Lung (tissue), 12 donors: ENCODE measurements around the gene AIFM3. TPM values are rescaled to one million over a fixed set of nuclear protein-coding genes. Genes with fewer than 3 reads are reported as not detected.
A peak's percentile ranks its signal among the peaks of the same experiment; 100 is the strongest.

Experiments
- ATAC-seq: fragments of 200-7000 bp; cut with Tn5 transposase; one replicate; pipeline ENCODE4 v1.9.1; 2020; ENCODE audit warnings: moderate number of reproducible peaks; ENCODE audit not compliant: insufficient read depth, low FRiP score
- DNase-seq, 3 donors: peaks; one replicate each; pipeline ENCODE4 v3.0.0-alpha.2; 2013 to 2017
- H3K27ac ChIP-seq, 2 donors: one replicate each; pipeline ENCODE4 v1.5.1; 2013; ENCODE audit warnings: mild to moderate bottlenecking in 2 of 2, moderate library complexity in 2 of 2, control low read depth in 1 of 2, inconsistent platforms in 1 of 2, low read depth in 1 of 2, low read length in 1 of 2
- H3K27me3 ChIP-seq, 3 donors: one replicate each; pipeline ENCODE4 v1.5.1; 2013; ENCODE audit warnings: low read length in 2 of 3; ENCODE audit not compliant: control insufficient read depth in 3 of 3, insufficient read depth in 3 of 3
- H3K36me3 ChIP-seq, 4 donors: one replicate each; pipeline ENCODE4 v1.5.1; 2013; ENCODE audit warnings: low read length in 4 of 4, mild to moderate bottlenecking in 1 of 4, moderate library complexity in 1 of 4; ENCODE audit not compliant: control insufficient read depth in 4 of 4, insufficient read depth in 4 of 4
- H3K4me1 ChIP-seq, 5 donors: one replicate each; pipeline ENCODE4 v1.5.1; 2013; ENCODE audit warnings: low read length in 5 of 5, mild to moderate bottlenecking in 2 of 5, moderate library complexity in 1 of 5; ENCODE audit not compliant: control insufficient read depth in 5 of 5, insufficient read depth in 5 of 5
- H3K4me3 ChIP-seq: one replicate; pipeline ENCODE4 v1.5.1; 2013; ENCODE audit warnings: mild to moderate bottlenecking, control low read depth, moderate library complexity
- H3K9ac ChIP-seq, 2 donors: one replicate each; pipeline ENCODE4 v1.5.1; 2013; ENCODE audit warnings: low read length in 2 of 2, control low read depth in 1 of 2; ENCODE audit not compliant: insufficient read depth in 1 of 2
- H3K9me3 ChIP-seq, 4 donors: one replicate each; pipeline ENCODE4 v1.5.1; 2013; ENCODE audit warnings: low read length in 3 of 4, mild to moderate bottlenecking in 1 of 4, moderate library complexity in 1 of 4; ENCODE audit not compliant: control insufficient read depth in 4 of 4, insufficient read depth in 3 of 4
- WGBS, 2 donors: extraction: QIAGEN DNeasy Blood & Tissue Kit; methylation state at CpG; one replicate each; pipeline ENCODE4 v1.1.7; 2013; 5-methylcytosine and 5-hydroxymethylcytosine counted together
- polyA plus RNA-seq, 2 donors: library from polyadenylated mRNA; stranded (reverse); fragments of 200-250 nt; gene quantifications; one replicate each; pipeline ENCODE4 v1.2.1, GENCODE V29; 2013
- total RNA-seq, 2 donors: library from RNA; depleted of rRNA in 1 of 2; stranded (reverse); fragments of >200 nt in 1 of 2; gene quantifications; one replicate each; pipeline ENCODE4 v1.2.1, GENCODE V29; 2014 to 2021
- TF ChIP-seq, protein P1 (sequence below): IDR thresholded peaks from 2 replicates; pipeline ENCODE4 v1.5.1; 2012; ENCODE audit warnings: mild to moderate bottlenecking; ENCODE audit errors: control extremely low read depth, extremely low read depth
- donor health status: control.
- donor health status: control.
- donor health status: Bipolar disorder and iron deficiency.
- donor health status: healthy.
- donor health status: DM: yes; HTN: yes; CAD: no.

The AIFM3 gene
- total and polyA plus RNA-seq, 4 donors = 0.48 to 7.5 (median 4.8) TPM

GRCh38 chr22:20972933-20973577, 6.0 kb downstream of the AIFM3 start:
- TF ChIP-seq, protein P1, sequence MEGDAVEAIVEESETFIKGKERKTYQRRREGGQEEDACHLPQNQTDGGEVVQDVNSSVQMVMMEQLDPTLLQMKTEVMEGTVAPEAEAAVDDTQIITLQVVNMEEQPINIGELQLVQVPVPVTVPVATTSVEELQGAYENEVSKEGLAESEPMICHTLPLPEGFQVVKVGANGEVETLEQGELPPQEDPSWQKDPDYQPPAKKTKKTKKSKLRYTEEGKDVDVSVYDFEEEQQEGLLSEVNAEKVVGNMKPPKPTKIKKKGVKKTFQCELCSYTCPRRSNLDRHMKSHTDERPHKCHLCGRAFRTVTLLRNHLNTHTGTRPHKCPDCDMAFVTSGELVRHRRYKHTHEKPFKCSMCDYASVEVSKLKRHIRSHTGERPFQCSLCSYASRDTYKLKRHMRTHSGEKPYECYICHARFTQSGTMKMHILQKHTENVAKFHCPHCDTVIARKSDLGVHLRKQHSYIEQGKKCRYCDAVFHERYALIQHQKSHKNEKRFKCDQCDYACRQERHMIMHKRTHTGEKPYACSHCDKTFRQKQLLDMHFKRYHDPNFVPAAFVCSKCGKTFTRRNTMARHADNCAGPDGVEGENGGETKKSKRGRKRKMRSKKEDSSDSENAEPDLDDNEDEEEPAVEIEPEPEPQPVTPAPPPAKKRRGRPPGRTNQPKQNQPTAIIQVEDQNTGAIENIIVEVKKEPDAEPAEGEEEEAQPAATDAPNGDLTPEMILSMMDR = no peak
- Histone ChIP-seq H3K27me3 (no peaks in the 10 kb centered on the region), H3K9me3 (no peaks in the 10 kb centered on the region), H3K4me1 (peaks cover 0 to 3% (median 0%) of the 10 kb centered on the region in 5 donors), H3K4me3 (no peak overlapping the region), H3K36me3 (no peaks in the 10 kb centered on the region), H3K27ac (no peak overlapping the region), H3K9ac (no peak overlapping the region)
- ATAC-seq (no peak), DNase-seq (no peak)
- 74 to 78% methylated on average over 20 to 21 of the region's 21 CpGs for WGBS, 2 donors

DNA sequence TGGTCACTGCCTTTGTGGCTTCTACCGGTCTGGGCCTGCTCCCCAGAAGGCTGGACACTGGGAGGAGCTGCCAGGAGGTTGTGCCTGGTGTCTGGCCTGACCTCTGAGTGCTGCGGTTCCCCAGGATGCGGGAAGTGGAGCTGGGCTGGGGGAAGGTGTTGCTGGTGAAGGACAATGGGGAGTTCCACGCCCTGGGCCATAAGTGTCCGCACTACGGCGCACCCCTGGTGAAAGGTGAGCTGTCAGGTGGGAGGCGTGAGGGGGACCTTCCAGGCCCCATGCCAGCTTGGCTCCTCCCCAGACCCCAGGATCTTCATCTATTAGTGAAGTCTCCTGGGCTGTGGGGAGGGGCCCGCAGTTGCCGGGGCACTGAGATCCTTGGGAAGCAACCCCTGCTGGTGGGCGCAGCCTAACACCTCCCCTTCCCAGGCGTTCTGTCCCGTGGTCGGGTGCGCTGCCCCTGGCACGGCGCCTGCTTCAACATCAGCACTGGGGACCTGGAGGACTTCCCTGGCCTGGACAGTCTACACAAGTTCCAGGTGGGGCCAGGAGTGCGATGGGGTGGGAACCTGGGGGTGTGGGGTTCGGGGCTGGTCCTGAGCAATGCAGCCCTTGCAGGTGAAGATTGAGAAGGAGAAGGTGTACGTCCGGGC, 6.7 kb downstream of the AIFM3 start:
- peaks cover 0 to 2% (median 0%) of the 10 kb centered on the region in 3 donors for H3K27me3 ChIP-seq
- H3K4me3 ChIP-seq = no peak overlapping the region
- 62 to 77% methylated on average over 21 of the region's 21 CpGs for WGBS, 2 donors
- peaks cover 0 to 3% (median 0%) of the 10 kb centered on the region in 4 donors for H3K9me3 ChIP-seq
- TF ChIP-seq, protein P1 = no peak
- no peak overlapping the region for H3K27ac ChIP-seq
- H3K4me1 ChIP-seq = no peaks in the 10 kb centered on the region
- ATAC-seq = peak; percentile 15
- H3K36me3 ChIP-seq = no peaks in the 10 kb centered on the region
- H3K9ac ChIP-seq = no peak overlapping the region
- no peak for DNase-seq

DNA sequence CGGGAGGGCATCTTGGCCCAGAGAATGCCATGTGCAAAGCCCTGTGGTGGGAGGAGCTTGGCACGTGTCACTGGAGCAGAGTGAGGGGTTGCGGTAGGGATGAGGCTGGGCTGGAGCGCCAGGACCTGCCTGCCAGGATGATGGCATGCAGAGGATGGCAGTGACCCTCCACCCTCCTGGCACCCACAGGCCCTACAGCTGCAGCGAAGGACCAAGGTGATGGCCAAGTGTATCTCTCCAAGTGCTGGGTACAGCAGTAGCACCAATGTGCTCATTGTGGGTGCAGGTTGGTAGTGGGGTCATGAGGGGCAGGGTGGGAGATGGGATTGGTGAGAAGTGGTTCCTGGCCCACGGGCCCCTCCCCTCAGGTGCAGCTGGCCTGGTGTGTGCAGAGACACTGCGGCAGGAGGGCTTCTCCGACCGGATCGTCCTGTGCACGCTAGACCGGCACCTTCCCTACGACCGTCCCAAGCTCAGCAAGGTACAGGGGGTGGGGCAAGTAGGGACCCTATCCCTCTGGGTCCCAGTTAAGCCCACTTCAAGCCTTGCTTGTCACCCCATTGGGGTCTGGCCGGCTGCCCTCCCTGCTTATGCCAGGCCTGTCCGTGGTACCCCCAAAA, 7.4 kb downstream of the AIFM3 start:
- no peak overlapping the region for H3K4me3 ChIP-seq
- no peak for DNase-seq
- no peak overlapping the region for H3K9ac ChIP-seq
- ATAC-seq = no peak
- no peaks in the 10 kb centered on the region for H3K36me3 ChIP-seq
- TF ChIP-seq, protein P1 = no peak
- peaks cover 0 to 3% (median 0%) of the 10 kb centered on the region in 3 donors for H3K27me3 ChIP-seq
- H3K9me3 ChIP-seq = peaks cover 0 to 3% (median 0%) of the 10 kb centered on the region in 4 donors
- 81 to 87% methylated on average over 16 of the region's 16 CpGs for WGBS, 2 donors
- H3K27ac ChIP-seq = no peak overlapping the region
- peaks cover 0 to under 1% (median 0%) of the 10 kb centered on the region in 5 donors for H3K4me1 ChIP-seq
